ENCODE results near the gene CDH4. TPM values are rescaled to one million over a fixed set of nuclear protein-coding genes. Genes with fewer than 3 reads are reported as not detected.

The CDH4 gene
- 2.0 and 2.5 TPM in 2 replicates for total RNA-seq (2012; rRNA removed)

GRCh38 chr20:61251529-61252393, at the start of gene CDH4:
Gene CDH4 (plus strand): TSS chr20:61252261.
- Histone ChIP-seq H3K4me2 (ENCODE audit: low read length) (peak within 1 kb of the TSS; percentile 99), H3K9ac (ENCODE audit: low read depth, low read length) (peak within 1 kb of the TSS; percentile 91), H3K9me3 (replicated peaks; ENCODE audit: low read length) (no peaks in the 10 kb centered on the region), H3K4me1 (ENCODE audit: control insufficient read depth, insufficient read depth, low read length) (peaks cover 27% of the 10 kb centered on the region), H3K27me3 (ENCODE audit: control insufficient read depth, insufficient read depth, low read length) (peaks cover 15% of the 10 kb centered on the region), H3K4me3 (ENCODE audit: low read length) (peak within 1 kb of the TSS; percentile 83), H3K36me3 (ENCODE audit: insufficient read depth, low read length) (peaks cover 22% of the 10 kb centered on the region)

GRCh38 chr20:61203320-61203719, 48.7 kb upstream of the CDH4 start:
- Histone ChIP-seq H3K4me2 (ENCODE audit: low read length) (no peak overlapping the region), H3K4me3 (ENCODE audit: low read length) (no peak overlapping the region), H3K36me3 (ENCODE audit: insufficient read depth, low read length) (no peaks in the 10 kb centered on the region), H3K27me3 (ENCODE audit: control insufficient read depth, insufficient read depth, low read length) (peaks cover 21% of the 10 kb centered on the region), H3K9ac (ENCODE audit: low read depth, low read length) (no peak overlapping the region), H3K9me3 (replicated peaks; ENCODE audit: low read length) (peaks cover 4% of the 10 kb centered on the region), H3K4me1 (ENCODE audit: control insufficient read depth, insufficient read depth, low read length) (peaks cover 8% of the 10 kb centered on the region)

- no peaks in the 10 kb centered on the region for H3K36me3 ChIP-seq (ENCODE audit: insufficient read depth, low read length)
- peaks cover 8% of the 10 kb centered on the region for H3K4me1 ChIP-seq (ENCODE audit: control insufficient read depth, insufficient read depth, low read length)
- no peak overlapping the region for H3K4me2 ChIP-seq (ENCODE audit: low read length)
- H3K9me3 ChIP-seq (replicated peaks; ENCODE audit: low read length): peaks cover 4% of the 10 kb centered on the region
- no peak overlapping the region for H3K4me3 ChIP-seq (ENCODE audit: low read length)
- H3K9ac ChIP-seq (ENCODE audit: low read depth, low read length): no peak overlapping the region
- peaks cover 17% of the 10 kb centered on the region for H3K27me3 ChIP-seq (ENCODE audit: control insufficient read depth, insufficient read depth, low read length)
These were observed 47.9 kb upstream of the CDH4 start for GRCh38 chr20:61204206-61204605.

GRCh38 chr20:61205769-61206168, 46.3 kb upstream of the CDH4 start:
- no peak overlapping the region for H3K4me3 ChIP-seq (ENCODE audit: low read length)
- peaks cover 4% of the 10 kb centered on the region for H3K9me3 ChIP-seq (replicated peaks; ENCODE audit: low read length)
- peaks cover 8% of the 10 kb centered on the region for H3K4me1 ChIP-seq (ENCODE audit: control insufficient read depth, insufficient read depth, low read length)
- no peak overlapping the region for H3K4me2 ChIP-seq (ENCODE audit: low read length)
- H3K9ac ChIP-seq (ENCODE audit: low read depth, low read length): no peak overlapping the region
- peaks cover 21% of the 10 kb centered on the region for H3K27me3 ChIP-seq (ENCODE audit: control insufficient read depth, insufficient read depth, low read length)
- H3K36me3 ChIP-seq (ENCODE audit: insufficient read depth, low read length): no peaks in the 10 kb centered on the region

GRCh38 chr20:61210862-61211261, 41.2 kb upstream of the CDH4 start:
- Histone ChIP-seq H3K36me3 (ENCODE audit: insufficient read depth, low read length) (no peaks in the 10 kb centered on the region), H3K9ac (ENCODE audit: low read depth, low read length) (no peak overlapping the region), H3K9me3 (replicated peaks; ENCODE audit: low read length) (no peaks in the 10 kb centered on the region), H3K27me3 (ENCODE audit: control insufficient read depth, insufficient read depth, low read length) (peaks cover 27% of the 10 kb centered on the region), H3K4me2 (ENCODE audit: low read length) (no peak overlapping the region), H3K4me1 (ENCODE audit: control insufficient read depth, insufficient read depth, low read length) (no peaks in the 10 kb centered on the region), H3K4me3 (ENCODE audit: low read length) (no peak overlapping the region)

- Histone ChIP-seq H3K9ac (ENCODE audit: low read depth, low read length) (no peak overlapping the region), H3K36me3 (ENCODE audit: insufficient read depth, low read length) (no peaks in the 10 kb centered on the region), H3K9me3 (replicated peaks; ENCODE audit: low read length) (no peaks in the 10 kb centered on the region), H3K27me3 (ENCODE audit: control insufficient read depth, insufficient read depth, low read length) (peaks cover 39% of the 10 kb centered on the region), H3K4me1 (ENCODE audit: control insufficient read depth, insufficient read depth, low read length) (peaks cover 14% of the 10 kb centered on the region), H3K4me2 (ENCODE audit: low read length) (no peak overlapping the region), H3K4me3 (ENCODE audit: low read length) (no peak overlapping the region)
These were observed 34.2 kb upstream of the CDH4 start for GRCh38 chr20:61217848-61218247.

- Histone ChIP-seq H3K9ac (ENCODE audit: low read depth, low read length) (no peak overlapping the region), H3K36me3 (ENCODE audit: insufficient read depth, low read length) (no peaks in the 10 kb centered on the region), H3K4me3 (ENCODE audit: low read length) (no peak overlapping the region), H3K4me1 (ENCODE audit: control insufficient read depth, insufficient read depth, low read length) (peaks cover 14% of the 10 kb centered on the region), H3K4me2 (ENCODE audit: low read length) (no peak overlapping the region), H3K9me3 (replicated peaks; ENCODE audit: low read length) (no peaks in the 10 kb centered on the region), H3K27me3 (ENCODE audit: control insufficient read depth, insufficient read depth, low read length) (peaks cover 33% of the 10 kb centered on the region)
These were observed 33.0 kb upstream of the CDH4 start for GRCh38 chr20:61219021-61219431.

- peaks cover 28% of the 10 kb centered on the region for H3K27me3 ChIP-seq (ENCODE audit: control insufficient read depth, insufficient read depth, low read length)
These were observed 31.9 kb upstream of the CDH4 start for GRCh38 chr20:61220131-61220530.

GRCh38 chr20:61220626-61221325, 31.3 kb upstream of the CDH4 start:
- peaks cover 14% of the 10 kb centered on the region for H3K4me1 ChIP-seq (ENCODE audit: control insufficient read depth, insufficient read depth, low read length)
- H3K4me3 ChIP-seq (ENCODE audit: low read length): no peak overlapping the region
- H3K27me3 ChIP-seq (ENCODE audit: control insufficient read depth, insufficient read depth, low read length): peaks cover 27% of the 10 kb centered on the region
- H3K4me2 ChIP-seq (ENCODE audit: low read length): no peak overlapping the region
- H3K9ac ChIP-seq (ENCODE audit: low read depth, low read length): no peak overlapping the region
- H3K36me3 ChIP-seq (ENCODE audit: insufficient read depth, low read length): no peaks in the 10 kb centered on the region
- H3K9me3 ChIP-seq (replicated peaks; ENCODE audit: low read length): no peaks in the 10 kb centered on the region

More at GRCh38 chr20:61220131-61220530, 31.9 kb upstream of the CDH4 start:
- Histone ChIP-seq H3K9me3 (replicated peaks; ENCODE audit: low read length) (no peaks in the 10 kb centered on the region), H3K4me3 (ENCODE audit: low read length) (no peak overlapping the region), H3K4me1 (ENCODE audit: control insufficient read depth, insufficient read depth, low read length) (peaks cover 14% of the 10 kb centered on the region), H3K9ac (ENCODE audit: low read depth, low read length) (no peak overlapping the region), H3K36me3 (ENCODE audit: insufficient read depth, low read length) (no peaks in the 10 kb centered on the region), H3K4me2 (ENCODE audit: low read length) (no peak overlapping the region)

GRCh38 chr20:61222699-61223098, 29.4 kb upstream of the CDH4 start:
- H3K36me3 ChIP-seq (ENCODE audit: insufficient read depth, low read length): no peaks in the 10 kb centered on the region
- H3K9me3 ChIP-seq (replicated peaks; ENCODE audit: low read length): no peaks in the 10 kb centered on the region
- no peak overlapping the region for H3K4me3 ChIP-seq (ENCODE audit: low read length)
- peaks cover 12% of the 10 kb centered on the region for H3K27me3 ChIP-seq (ENCODE audit: control insufficient read depth, insufficient read depth, low read length)
- no peak overlapping the region for H3K9ac ChIP-seq (ENCODE audit: low read depth, low read length)
- H3K4me1 ChIP-seq (ENCODE audit: control insufficient read depth, insufficient read depth, low read length): peaks cover 14% of the 10 kb centered on the region
- H3K4me2 ChIP-seq (ENCODE audit: low read length): no peak overlapping the region

GRCh38 chr20:61223121-61223520, 28.9 kb upstream of the CDH4 start:
- peaks cover 9% of the 10 kb centered on the region for H3K27me3 ChIP-seq (ENCODE audit: control insufficient read depth, insufficient read depth, low read length)
- H3K4me2 ChIP-seq (ENCODE audit: low read length): no peak overlapping the region
- H3K9ac ChIP-seq (ENCODE audit: low read depth, low read length): no peak overlapping the region
- H3K4me3 ChIP-seq (ENCODE audit: low read length): no peak overlapping the region
- no peaks in the 10 kb centered on the region for H3K9me3 ChIP-seq (replicated peaks; ENCODE audit: low read length)
- no peaks in the 10 kb centered on the region for H3K36me3 ChIP-seq (ENCODE audit: insufficient read depth, low read length)
- H3K4me1 ChIP-seq (ENCODE audit: control insufficient read depth, insufficient read depth, low read length): peaks cover 14% of the 10 kb centered on the region
